ENCODE data around the gene PRKCA. TPM values are rescaled to one million over a fixed set of nuclear protein-coding genes. Genes with fewer than 3 reads are reported as not detected.

The PRKCA gene
- total RNA-seq, 1 experiment from 2014 or later, result 36.1 TPM

DNA sequence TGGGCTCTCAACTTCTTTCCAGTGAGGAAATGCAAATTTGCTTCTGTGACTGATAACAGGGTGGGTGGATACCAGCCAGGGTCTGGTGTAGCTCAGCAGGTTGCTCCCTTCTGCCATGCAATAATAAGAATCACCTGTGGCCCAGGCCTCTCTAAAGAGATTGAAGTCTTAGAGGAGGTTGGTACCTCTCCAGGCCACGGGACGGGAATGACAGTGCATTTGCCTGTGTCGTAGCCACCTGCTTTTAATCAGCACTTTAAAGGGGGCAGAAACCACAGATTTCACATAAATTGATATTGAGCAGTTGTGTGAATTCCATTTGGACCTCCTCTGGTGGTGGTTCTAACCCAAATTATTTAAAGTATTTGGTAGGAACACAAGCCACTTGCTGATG lies 246.9 kb downstream of the PRKCA start:
- Histone ChIP-seq H3K27ac (peak overlapping the region; percentile 96), H3K36me3 (no peaks in the 10 kb centered on the region; the same call in 1 of the 2 replicates), H3K27me3 (replicated peaks) (no peaks in the 10 kb centered on the region), H3K4me3 (no peak overlapping the region), H3K4me1 (replicated peaks) (peaks cover 71% of the 10 kb centered on the region), H3K9me3 (replicated peaks) (no peaks in the 10 kb centered on the region)
- DNase-seq (ENCODE audit: low read depth in 1 of 2, low spot score in 2 of 2), result peak; percentile 85 to 97

DNA sequence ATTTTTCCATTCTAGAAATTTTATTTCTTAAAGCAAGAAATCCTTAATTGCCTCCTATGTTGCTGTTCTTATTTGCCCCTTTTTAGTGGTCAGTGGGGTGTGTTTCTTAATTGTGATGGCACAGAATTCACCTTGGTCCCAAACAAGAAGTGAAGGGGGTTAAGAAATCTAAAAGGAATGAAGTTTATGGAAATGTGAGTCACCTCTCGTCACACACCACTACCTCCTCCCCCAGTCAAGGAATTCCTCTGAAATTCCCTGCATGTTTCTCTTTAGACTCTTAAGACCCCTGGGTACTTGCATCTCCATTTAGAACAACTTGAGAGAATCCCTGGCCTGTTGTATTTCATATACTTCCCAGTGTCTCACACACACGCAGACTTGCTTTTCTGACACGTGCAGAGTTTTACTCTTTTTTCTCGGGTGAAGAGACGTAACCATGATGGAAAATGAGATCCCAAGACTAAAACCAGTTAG lies 247.4 kb downstream of the PRKCA start:
- peak; percentile 79 to 98 for DNase-seq (ENCODE audit: low read depth in 1 of 2, low spot score in 2 of 2)
- H3K4me3 ChIP-seq, result no peak overlapping the region
- H3K4me1 ChIP-seq (replicated peaks), result peaks cover 66% of the 10 kb centered on the region
- peak overlapping the region; percentile 96 for H3K27ac ChIP-seq
- no peaks in the 10 kb centered on the region for H3K27me3 ChIP-seq (replicated peaks)
- no peaks in the 10 kb centered on the region; the same call in 1 of the 2 replicates for H3K36me3 ChIP-seq
- H3K9me3 ChIP-seq (replicated peaks), result no peaks in the 10 kb centered on the region

DNA sequence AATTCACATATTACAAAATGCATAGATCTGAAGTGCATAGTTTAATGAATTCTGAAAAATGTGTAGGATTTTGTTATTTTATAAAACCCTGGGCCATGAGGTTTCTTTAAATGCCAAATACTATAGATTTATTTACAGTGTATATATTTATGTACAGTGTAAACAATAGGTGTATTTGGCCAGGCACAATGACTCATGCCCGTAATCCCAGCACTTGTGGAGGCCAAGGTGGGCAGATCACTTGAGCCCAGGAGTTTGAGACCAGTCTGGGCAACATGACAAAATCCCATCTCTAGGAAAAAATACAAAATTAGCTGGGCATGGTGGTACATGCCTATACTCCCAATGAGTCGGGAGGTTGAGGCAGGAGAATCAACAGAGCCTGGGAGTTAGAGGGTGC lies 249.4 kb downstream of the PRKCA start:
- Histone ChIP-seq H3K4me3 (no peak overlapping the region), H3K4me1 (replicated peaks) (peaks cover 54% of the 10 kb centered on the region), H3K27me3 (replicated peaks) (no peaks in the 10 kb centered on the region), H3K27ac (no peak overlapping the region), H3K36me3 (no peaks in the 10 kb centered on the region; the same call in 1 of the 2 replicates), H3K9me3 (replicated peaks) (no peaks in the 10 kb centered on the region)
- no peak for DNase-seq (ENCODE audit: low read depth in 1 of 2, low spot score in 2 of 2)

DNA sequence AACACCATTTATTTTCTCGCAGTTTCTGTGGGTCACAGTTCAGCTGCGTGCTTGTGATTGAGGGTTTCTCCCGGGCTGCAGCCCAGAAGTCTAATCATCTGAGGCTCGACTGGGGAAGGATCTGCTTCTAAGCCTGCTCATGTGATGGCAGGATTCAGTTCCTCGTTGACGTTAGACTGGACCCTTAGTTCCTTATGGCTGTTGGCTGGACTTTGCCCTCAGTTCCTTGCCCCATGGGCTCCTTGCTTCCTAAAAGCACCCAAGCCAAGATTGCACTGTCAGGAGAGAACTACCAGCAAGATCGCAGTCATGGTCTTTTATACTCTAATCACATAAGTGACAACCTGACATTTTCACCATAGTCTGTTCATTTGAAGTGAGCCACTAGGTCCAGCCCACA lies 250.0 kb downstream of the PRKCA start:
- Histone ChIP-seq H3K4me1 (replicated peaks) (peaks cover 48% of the 10 kb centered on the region), H3K27me3 (replicated peaks) (no peaks in the 10 kb centered on the region), H3K36me3 (no peaks in the 10 kb centered on the region; the same call in 1 of the 2 replicates), H3K4me3 (no peak overlapping the region), H3K9me3 (replicated peaks) (no peaks in the 10 kb centered on the region), H3K27ac (no peak overlapping the region)
- DNase-seq (ENCODE audit: low read depth in 1 of 2, low spot score in 2 of 2), result no peak

DNA sequence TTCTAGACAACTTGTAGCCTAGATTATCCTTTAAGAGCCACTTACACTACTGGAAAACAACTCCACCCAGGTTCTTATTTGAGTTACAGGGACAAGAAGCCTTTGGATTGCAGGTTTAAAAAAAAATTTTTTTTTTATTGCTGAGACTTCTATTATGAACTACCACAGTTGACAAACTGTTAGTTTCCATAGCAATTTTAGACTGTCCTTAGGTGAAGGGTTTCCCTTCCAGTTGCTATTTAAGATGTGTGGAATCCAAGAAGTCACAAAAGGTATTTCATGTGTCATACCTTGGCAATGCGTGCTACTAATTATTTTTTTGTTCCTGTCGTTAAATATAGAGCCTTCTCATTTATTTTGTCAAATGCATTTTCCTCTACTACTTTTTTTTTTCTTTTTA lies 253.2 kb downstream of the PRKCA start:
- no peak for DNase-seq (ENCODE audit: low read depth in 1 of 2, low spot score in 2 of 2)
- H3K4me3 ChIP-seq, result no peak overlapping the region
- H3K9me3 ChIP-seq (replicated peaks), result peaks cover 4% of the 10 kb centered on the region; the same call in 1 of the 2 replicates
- H3K27ac ChIP-seq, result no peak overlapping the region
- H3K27me3 ChIP-seq (replicated peaks), result no peaks in the 10 kb centered on the region
- peaks cover 16% of the 10 kb centered on the region for H3K4me1 ChIP-seq (replicated peaks)
- H3K36me3 ChIP-seq, result no peaks in the 10 kb centered on the region; the same call in 1 of the 2 replicates

DNA sequence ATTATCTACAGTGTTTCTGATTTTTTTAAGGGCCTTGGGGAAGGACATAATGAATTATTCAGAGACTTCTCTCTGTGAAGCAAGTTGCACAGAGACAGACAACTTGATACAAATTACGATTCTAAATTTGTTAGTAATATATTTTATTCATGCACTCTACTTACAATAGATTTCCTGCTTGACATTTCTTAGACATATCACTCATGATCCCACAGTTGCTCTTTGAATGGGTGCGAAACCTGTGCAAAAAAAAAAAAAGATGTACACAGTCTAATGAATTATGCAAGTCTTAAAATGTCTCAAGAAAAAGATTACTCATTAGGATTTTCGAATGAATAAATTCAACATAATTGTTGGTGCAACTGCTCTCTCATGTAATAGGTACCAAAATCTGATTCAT lies 254.8 kb downstream of the PRKCA start:
- Histone ChIP-seq H3K27me3 (replicated peaks) (no peaks in the 10 kb centered on the region), H3K4me3 (no peak overlapping the region), H3K4me1 (replicated peaks) (no peaks in the 10 kb centered on the region), H3K36me3 (no peaks in the 10 kb centered on the region; the same call in 1 of the 2 replicates), H3K27ac (no peak overlapping the region), H3K9me3 (replicated peaks) (peaks cover 6% of the 10 kb centered on the region; the same call in 1 of the 2 replicates)
- no peak for DNase-seq (ENCODE audit: low read depth in 1 of 2, low spot score in 2 of 2)

DNA sequence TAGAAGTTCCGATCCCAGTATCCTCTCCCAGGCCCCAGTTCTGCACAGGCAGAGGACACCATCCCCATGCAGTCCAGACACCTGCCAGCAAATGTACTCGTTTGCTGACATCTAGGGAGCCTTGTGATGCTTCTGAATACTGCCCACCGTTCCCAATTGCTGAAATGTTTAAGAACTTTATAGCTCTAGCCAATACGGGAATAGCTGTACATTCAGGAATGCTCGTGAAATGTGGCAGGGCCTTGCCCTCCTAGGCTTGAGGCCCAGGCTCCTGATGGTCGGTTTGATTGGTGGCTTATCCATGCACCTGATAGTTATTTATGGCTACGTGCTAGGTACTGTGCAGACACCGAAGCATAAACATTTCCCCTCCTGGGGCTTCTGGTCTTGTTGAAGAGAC lies 255.5 kb downstream of the PRKCA start:
- Histone ChIP-seq H3K4me3 (no peak overlapping the region), H3K27ac (no peak overlapping the region), H3K9me3 (replicated peaks) (peaks cover 6% of the 10 kb centered on the region; the same call in 1 of the 2 replicates), H3K27me3 (replicated peaks) (no peaks in the 10 kb centered on the region), H3K4me1 (replicated peaks) (no peaks in the 10 kb centered on the region), H3K36me3 (no peaks in the 10 kb centered on the region; the same call in 1 of the 2 replicates)
- no peak for DNase-seq (ENCODE audit: low read depth in 1 of 2, low spot score in 2 of 2)

DNA sequence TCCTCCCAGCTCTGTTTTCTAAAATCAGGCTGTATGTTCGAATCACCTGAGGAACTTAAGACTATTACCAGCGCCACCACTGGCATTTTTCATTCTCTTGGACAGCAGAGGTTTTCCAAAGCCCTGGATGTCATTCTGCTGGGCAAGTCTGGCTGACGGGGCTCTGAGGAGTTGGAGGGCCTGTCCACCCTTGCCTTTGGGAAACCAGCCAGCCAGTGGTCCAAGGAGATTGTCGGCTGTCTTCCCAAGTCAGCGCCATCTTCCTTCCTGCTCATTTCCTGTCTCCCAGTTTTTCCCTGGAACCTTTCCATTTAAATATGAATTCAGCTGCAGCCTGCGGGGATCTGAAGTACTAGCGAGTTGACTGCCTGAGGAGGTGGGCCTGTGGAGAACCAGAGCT lies 258.3 kb downstream of the PRKCA start:
- no peaks in the 10 kb centered on the region for H3K4me1 ChIP-seq (replicated peaks)
- H3K9me3 ChIP-seq (replicated peaks), result peaks cover 6% of the 10 kb centered on the region; the same call in 1 of the 2 replicates
- no peak overlapping the region for H3K4me3 ChIP-seq
- no peaks in the 10 kb centered on the region for H3K27me3 ChIP-seq (replicated peaks)
- no peak for DNase-seq (ENCODE audit: low read depth in 1 of 2, low spot score in 2 of 2)
- H3K27ac ChIP-seq, result no peak overlapping the region
- H3K36me3 ChIP-seq, result no peaks in the 10 kb centered on the region

DNA sequence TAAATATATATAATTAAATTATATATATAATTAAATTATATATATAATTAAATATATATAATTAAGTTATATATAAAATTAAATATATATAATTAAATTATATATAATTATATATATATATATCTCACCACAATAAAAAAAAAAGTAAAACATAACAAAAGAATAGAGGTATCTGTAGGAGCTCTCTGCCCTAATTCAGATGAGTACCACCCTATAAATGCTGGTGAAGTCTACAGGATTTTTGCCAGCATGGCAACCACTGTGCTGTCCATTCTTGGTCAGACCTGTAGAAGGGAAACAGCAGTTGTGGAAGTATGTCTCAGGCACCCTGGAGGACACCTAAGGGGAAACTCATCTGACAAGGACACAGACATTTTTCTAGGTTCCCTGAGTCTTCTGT lies 259.7 kb downstream of the PRKCA start:
- no peaks in the 10 kb centered on the region for H3K27me3 ChIP-seq (replicated peaks)
- no peak for DNase-seq (ENCODE audit: low read depth in 1 of 2, low spot score in 2 of 2)
- no peak overlapping the region for H3K27ac ChIP-seq
- no peak overlapping the region for H3K4me3 ChIP-seq
- H3K36me3 ChIP-seq, result no peaks in the 10 kb centered on the region
- H3K4me1 ChIP-seq (replicated peaks), result peaks cover 2% of the 10 kb centered on the region
- H3K9me3 ChIP-seq (replicated peaks), result peaks cover 6% of the 10 kb centered on the region; the same call in 1 of the 2 replicates

DNA sequence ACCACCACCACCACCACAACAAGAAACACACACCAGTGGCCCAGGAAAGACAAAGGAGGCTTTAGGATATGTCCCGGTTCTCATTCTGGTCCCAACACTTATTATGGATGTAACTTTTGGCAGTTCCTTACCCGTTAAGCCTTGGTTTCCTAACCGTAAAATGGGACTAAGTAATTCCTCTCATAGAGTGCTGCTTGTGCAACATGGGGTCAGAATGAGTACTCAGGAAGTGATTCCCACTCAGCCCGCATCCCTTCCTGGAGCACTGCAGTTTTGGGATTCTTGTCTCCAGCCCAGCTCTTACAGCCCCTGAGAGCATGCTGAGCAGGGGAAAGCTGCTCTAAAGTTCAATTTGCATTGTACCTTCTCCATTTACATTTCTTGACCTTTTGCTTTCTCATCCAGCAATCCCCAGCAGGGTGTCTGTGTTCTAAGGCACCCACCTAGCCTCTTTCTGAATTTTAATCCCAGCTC lies 262.6 kb downstream of the PRKCA start:
- Histone ChIP-seq H3K4me3 (no peak overlapping the region), H3K27me3 (replicated peaks) (no peaks in the 10 kb centered on the region), H3K9me3 (replicated peaks) (peaks cover 6% of the 10 kb centered on the region; the same call in 1 of the 2 replicates), H3K4me1 (replicated peaks) (peaks cover 15% of the 10 kb centered on the region), H3K27ac (no peak overlapping the region), H3K36me3 (no peaks in the 10 kb centered on the region)
- peak in 1 of 2 experiments; percentile 36 for DNase-seq (ENCODE audit: low read depth in 1 of 2, low spot score in 2 of 2)

DNA sequence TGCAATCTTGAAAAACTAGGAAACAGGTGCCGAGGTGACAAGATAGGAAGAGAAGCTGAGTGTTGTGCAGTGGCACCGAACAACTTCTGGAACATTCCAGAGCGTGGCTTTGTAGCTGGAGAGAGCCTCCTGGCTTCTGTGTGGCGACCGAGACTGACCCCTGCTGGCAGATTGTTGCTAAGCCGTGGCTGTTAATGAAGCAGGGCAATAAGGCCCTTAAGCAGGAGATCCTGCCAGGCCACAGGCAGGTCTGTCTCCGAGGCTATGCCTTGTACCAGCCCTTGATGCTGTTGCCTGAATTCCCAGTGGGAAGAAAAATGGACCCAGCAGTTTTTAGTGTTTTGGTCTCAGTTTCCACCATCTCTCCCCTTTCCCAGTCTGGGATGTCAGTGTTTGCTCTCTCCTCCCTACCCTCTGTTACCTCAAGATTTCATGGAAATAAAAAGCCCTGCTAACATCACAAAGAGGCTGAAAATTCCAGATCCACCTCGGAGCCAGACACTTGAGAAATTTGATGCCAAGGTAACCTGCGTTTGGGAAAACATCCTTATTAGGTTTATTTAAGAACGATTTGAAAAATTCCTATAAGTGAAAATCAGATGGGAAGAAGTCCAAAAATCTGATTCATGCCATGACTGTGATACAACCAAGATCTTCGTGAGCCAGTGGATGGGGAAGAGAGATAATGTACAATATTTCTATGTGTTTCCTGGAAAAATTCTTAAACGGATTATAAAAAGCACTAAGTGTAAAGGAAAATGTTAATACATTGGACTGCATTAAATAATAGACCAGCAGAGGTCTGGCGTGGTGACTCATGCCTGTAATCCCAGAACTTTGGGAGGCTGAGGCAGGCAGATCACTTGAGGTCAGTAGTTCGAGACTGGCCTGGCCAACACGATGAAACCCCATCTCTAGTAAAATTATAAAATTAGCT lies 265.1 kb downstream of the PRKCA start:
- H3K27ac ChIP-seq, result peak overlapping the region; percentile 42
- H3K9me3 ChIP-seq (replicated peaks), result no peaks in the 10 kb centered on the region; the same call in 1 of the 2 replicates
- peak; percentile 80 to 87 for DNase-seq (ENCODE audit: low read depth in 1 of 2, low spot score in 2 of 2)
- H3K27me3 ChIP-seq (replicated peaks), result no peaks in the 10 kb centered on the region
- peaks cover 20% of the 10 kb centered on the region for H3K4me1 ChIP-seq (replicated peaks)
- no peak overlapping the region for H3K4me3 ChIP-seq
- H3K36me3 ChIP-seq, result no peaks in the 10 kb centered on the region

DNA sequence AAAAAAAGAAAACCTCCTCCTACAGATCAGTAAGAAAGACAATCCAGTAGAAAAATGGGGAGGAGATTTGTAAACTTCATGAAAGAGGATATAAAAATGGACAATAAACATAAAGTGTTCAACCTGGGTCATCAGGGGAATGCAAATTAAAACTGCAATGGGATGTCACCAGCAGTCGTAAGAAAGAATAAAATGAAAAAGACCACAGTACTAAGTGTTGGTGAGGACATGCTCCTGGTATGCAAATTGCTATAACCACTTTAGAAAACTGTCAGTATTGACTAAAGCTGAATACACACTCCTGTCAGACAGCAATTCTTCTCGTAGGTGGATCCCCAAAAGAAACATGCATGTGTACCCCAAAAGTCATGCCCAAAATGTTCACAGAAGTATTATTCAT lies 267.2 kb downstream of the PRKCA start:
- Histone ChIP-seq H3K4me3 (no peak overlapping the region), H3K4me1 (replicated peaks) (peaks cover 20% of the 10 kb centered on the region), H3K36me3 (no peaks in the 10 kb centered on the region), H3K27me3 (replicated peaks) (no peaks in the 10 kb centered on the region), H3K9me3 (replicated peaks) (no peaks in the 10 kb centered on the region; the same call in 1 of the 2 replicates), H3K27ac (no peak overlapping the region)
- no peak for DNase-seq (ENCODE audit: low read depth in 1 of 2, low spot score in 2 of 2)

DNA sequence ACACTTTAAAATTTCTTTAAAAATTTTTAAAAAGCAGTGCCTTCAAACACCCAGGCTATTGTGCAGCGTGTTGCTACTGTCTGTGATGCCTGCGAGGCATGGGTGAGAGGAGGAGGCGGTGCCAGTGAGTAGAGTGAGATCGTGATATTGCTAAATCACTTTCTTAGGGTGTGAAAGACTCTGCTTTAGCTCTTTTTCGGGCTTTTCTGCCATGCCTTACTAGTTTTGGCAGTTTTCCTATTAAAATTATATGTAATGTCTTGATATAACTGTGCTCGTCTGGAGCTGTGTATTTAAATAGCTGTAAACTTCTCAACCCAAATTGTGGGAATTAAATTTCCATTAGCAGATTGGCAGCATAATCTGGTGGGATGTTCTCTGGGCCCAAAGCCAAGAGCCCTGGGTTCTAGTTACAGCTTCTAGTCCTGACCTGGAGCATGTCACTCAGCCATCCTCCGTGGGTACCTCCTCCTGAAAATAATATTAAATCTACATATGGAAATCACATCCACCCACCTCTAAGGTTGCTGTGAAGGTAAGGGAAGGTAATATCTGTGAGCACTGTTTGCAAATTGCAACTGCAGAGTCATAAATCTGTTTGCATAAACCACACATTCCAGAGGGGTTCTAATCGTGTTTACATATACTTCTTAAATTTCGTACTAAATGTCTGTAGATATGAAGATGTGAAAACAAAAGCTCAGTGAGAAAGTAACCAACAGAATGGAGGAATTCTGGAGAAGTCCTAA lies 268.2 kb downstream of the PRKCA start:
- DNase-seq (ENCODE audit: low read depth in 1 of 2, low spot score in 2 of 2), result peak in 1 of 2 experiments; percentile 38
- H3K9me3 ChIP-seq (replicated peaks), result no peaks in the 10 kb centered on the region; the same call in 1 of the 2 replicates
- no peak overlapping the region for H3K27ac ChIP-seq

More for the DNA sequence above, 268.2 kb downstream of the PRKCA start:
- no peaks in the 10 kb centered on the region for H3K36me3 ChIP-seq
- peaks cover 20% of the 10 kb centered on the region for H3K4me1 ChIP-seq (replicated peaks)
- H3K4me3 ChIP-seq, result no peak overlapping the region
- H3K27me3 ChIP-seq (replicated peaks), result no peaks in the 10 kb centered on the region

Measured in SJSA1 (cell line).